Neuron (in vitro differentiated cells): ENCODE measurements around the gene PLA2G4A.

Experiments used
- H2AFZ ChIP-seq: one replicate; pipeline ENCODE4 v1.6.1; 2013; ENCODE audit warnings: low read depth, mild to moderate bottlenecking, inconsistent platforms, low read length, moderate library complexity
- H3K27me3 ChIP-seq: one replicate; pipeline ENCODE4 v1.6.1; 2013; ENCODE audit warnings: low read length; ENCODE audit not compliant: insufficient read depth
- H3K36me3 ChIP-seq: one replicate; pipeline ENCODE4 v1.6.1; 2013; ENCODE audit warnings: low read length; ENCODE audit not compliant: insufficient read depth
- H3K4me1 ChIP-seq: one replicate; pipeline ENCODE4 v1.6.1; 2013; ENCODE audit warnings: low read length; ENCODE audit not compliant: insufficient read depth
- H3K4me3 ChIP-seq: 2 replicates; pipeline ENCODE4 v1.5.1; 2013; ENCODE audit warnings: mild to moderate bottlenecking, low read length, moderate library complexity
- H3K9me3 ChIP-seq: one replicate; pipeline ENCODE4 v1.6.1; 2013; ENCODE audit warnings: low read length

PLA2G4A gene

DNA sequence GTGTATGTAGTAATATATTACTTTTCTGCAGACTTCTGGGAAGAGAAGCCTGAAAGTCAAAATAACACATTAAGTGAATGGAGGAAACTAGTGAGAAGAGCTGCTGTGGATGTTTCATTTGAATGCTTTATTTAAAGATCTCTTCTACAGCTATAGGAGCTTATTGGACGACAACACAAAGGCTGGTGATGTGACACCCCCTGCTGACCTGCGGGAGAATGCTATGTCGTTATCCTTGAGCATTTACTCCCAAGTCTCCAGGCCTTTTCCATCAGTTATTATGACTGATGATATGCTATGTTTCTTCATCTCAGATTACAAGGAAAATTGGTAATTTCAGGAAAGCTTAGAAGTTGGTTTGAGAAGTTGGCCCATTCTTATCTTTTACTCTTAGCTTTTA, 22.3 kb upstream of the PLA2G4A start:
- Histone ChIP-seq H3K27me3 (no peaks in the 10 kb centered on the region), H3K9me3 (no peaks in the 10 kb centered on the region), H3K4me1 (no peaks in the 10 kb centered on the region), H3K36me3 (no peaks in the 10 kb centered on the region), H3K4me3 (no peak overlapping the region), H2AFZ (no peak overlapping the region)

DNA sequence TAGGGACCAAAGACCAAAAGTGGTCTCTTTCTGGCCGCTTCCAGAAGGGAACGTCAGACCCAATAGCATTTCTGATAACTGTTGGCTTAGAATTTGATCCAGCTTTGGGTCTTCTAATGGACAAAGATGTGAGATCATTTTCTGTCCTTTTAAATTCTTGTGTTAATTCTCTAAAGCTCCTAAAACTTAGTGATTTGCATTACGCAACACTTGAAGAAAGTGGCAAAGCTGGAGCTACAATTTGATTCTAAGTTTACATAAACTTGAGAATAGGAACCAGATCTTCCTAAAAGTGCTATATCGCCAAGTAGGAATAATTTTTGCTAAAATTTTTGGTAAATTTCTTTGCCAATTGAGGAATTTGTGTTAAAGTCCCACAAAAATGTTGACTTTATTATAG, 21.6 kb upstream of the PLA2G4A start:
- no peaks in the 10 kb centered on the region for H3K36me3 ChIP-seq
- H2AFZ ChIP-seq = no peak overlapping the region
- no peak overlapping the region for H3K4me3 ChIP-seq
- H3K27me3 ChIP-seq = no peaks in the 10 kb centered on the region
- H3K9me3 ChIP-seq = no peaks in the 10 kb centered on the region
- no peaks in the 10 kb centered on the region for H3K4me1 ChIP-seq

DNA sequence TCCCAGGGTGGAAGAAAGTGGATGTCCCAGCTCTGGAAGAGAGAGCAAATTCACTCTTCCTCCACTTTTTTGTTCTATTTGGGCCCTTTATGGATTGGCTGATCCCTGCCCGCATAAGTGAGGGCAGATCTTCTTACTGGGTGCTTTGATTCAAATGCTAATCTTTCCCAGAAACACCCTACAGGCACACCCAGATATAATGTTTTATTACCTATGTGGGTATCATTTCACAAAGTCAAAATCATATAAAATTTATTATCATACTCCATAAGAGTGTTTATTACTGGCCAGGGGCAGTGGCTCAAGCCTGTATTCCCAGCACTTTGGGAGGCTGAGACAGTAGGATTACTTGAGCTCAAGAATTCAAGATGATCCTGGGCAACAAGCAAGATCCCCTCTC, 16.9 kb upstream of the PLA2G4A start:
- Histone ChIP-seq H3K36me3 (no peaks in the 10 kb centered on the region), H3K27me3 (no peaks in the 10 kb centered on the region), H2AFZ (no peak overlapping the region), H3K9me3 (no peaks in the 10 kb centered on the region), H3K4me3 (no peak overlapping the region), H3K4me1 (no peaks in the 10 kb centered on the region)

DNA sequence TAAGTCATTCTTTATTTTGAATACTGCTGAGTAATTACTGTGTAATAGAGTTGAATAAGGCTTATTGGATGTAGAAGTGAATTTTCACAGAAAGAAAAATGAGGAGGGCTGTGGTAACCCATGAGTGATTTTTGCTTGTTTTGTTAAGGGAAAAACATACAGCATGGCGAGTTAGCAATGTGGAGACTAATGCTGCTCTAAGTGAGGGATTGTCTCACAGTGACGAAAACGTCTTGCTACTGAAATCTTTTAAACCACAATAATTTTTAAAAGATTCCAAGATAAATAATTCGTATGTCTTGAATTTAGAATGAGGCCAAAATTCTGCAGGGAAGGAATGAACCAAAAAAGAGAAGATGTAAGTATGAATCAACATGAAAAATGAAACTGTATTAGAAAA, 16.2 kb upstream of the PLA2G4A start:
- Histone ChIP-seq H3K4me1 (no peaks in the 10 kb centered on the region), H3K27me3 (no peaks in the 10 kb centered on the region), H2AFZ (no peak overlapping the region), H3K9me3 (no peaks in the 10 kb centered on the region), H3K36me3 (no peaks in the 10 kb centered on the region), H3K4me3 (no peak overlapping the region)

DNA sequence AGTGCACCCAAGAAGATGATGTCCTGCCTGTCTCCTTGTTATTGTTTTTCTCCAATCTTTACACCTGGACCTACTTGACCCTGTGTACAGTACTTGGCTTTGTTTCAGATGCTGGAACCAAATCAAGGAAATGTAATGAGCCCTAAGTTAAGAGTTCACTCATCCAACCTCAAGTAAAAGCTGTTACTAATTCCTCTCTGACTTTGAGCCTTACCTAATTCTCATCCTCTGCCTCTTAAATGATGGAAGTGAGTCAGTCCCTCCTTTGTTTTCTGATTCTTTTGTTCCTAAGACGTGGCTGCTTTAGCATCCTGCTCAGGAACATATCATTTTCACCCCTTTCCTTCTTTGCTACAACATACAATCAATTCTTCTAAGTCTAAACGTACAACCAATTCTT, 15.3 kb upstream of the PLA2G4A start:
- H3K27me3 ChIP-seq = no peaks in the 10 kb centered on the region
- H2AFZ ChIP-seq = no peak overlapping the region
- H3K4me3 ChIP-seq = no peak overlapping the region
- no peaks in the 10 kb centered on the region for H3K4me1 ChIP-seq
- H3K9me3 ChIP-seq = no peaks in the 10 kb centered on the region
- H3K36me3 ChIP-seq = no peaks in the 10 kb centered on the region

DNA sequence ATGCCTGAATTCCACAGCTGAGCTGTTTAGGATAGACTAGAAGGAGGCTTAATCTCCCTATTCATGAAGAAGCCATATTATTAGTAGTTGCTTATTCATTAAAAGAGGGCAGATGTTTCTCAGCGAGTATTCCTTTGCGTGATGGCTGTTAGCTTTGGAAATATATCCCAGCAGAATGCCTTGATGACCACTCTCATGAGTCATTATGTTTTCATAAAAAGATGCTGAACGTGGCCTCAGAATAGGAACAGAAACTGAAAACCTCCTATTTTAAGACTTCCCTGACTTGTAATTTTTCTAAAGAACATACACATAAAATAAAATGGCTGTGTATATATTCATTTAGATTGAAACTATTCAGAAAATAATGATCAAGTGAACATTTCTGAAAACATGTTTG, 9.6 kb upstream of the PLA2G4A start:
- H3K9me3 ChIP-seq = no peaks in the 10 kb centered on the region
- H3K4me3 ChIP-seq = no peak overlapping the region
- no peak overlapping the region for H2AFZ ChIP-seq
- no peaks in the 10 kb centered on the region for H3K4me1 ChIP-seq
- H3K27me3 ChIP-seq = no peaks in the 10 kb centered on the region
- no peaks in the 10 kb centered on the region for H3K36me3 ChIP-seq

DNA sequence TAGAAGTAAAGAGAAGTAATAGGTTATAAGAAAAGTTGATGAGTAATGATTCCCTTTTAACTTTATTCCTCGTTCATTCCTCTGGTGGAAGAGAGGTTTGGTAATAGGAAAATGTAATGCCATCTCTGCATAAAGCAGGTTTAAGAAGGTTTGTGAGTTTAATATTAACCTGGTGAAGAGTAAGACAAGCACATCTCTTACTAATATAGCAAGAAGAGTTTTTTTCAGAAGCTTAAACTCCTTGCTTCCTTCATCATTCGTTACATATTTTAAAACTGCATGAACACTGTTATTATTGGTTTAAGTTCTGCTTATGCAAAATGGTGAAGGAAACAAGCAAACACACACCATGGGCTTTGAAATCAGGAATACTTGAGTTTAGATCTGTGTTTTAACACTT, 9.2 kb upstream of the PLA2G4A start:
- Histone ChIP-seq H3K9me3 (no peaks in the 10 kb centered on the region), H2AFZ (no peak overlapping the region), H3K36me3 (no peaks in the 10 kb centered on the region), H3K4me1 (no peaks in the 10 kb centered on the region), H3K4me3 (no peak overlapping the region), H3K27me3 (no peaks in the 10 kb centered on the region)

DNA sequence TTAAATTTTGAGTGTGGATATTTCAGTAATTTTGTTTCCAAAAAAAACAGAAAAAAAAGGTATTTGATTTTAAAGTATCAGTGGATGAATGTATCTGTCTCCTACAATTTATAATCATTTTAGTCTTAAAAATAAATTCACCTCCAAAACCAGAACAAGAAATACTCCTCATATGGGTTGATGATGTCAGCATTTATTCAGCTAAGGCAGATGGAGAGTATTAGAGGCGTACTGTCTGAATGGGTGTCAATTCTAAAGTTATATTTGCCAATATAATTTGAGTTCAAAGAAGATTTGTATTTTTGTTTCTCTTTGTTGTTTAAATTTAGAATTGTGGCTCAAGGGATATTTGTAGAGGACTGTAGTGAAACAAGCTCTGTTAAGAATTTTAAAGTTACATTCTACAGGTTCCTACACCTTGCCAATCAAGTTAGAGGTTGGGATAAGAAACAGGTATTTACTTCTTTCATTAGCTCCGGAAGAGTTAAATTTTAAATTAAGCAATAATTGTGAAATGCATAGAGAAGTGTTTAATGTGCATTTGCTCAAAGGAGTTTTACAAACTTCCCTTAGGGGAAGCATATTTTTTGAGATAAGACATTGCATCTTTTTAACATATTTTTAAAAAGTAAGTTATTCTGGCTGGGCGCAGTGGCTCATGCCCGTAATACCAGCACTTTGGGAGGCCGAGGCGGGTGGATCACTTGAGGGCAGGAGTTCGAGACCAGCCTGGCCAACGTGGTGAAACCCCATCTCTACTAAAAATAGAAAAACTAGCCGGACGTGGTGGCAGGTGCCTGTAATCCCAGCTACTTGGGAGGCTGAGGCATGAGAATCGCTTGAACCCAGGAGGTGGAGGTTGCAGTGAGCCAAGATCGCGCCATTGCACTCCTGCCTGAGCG, 1.2 kb downstream of the PLA2G4A start:
- peaks cover 7% of the 10 kb centered on the region for H3K4me1 ChIP-seq

DNA sequence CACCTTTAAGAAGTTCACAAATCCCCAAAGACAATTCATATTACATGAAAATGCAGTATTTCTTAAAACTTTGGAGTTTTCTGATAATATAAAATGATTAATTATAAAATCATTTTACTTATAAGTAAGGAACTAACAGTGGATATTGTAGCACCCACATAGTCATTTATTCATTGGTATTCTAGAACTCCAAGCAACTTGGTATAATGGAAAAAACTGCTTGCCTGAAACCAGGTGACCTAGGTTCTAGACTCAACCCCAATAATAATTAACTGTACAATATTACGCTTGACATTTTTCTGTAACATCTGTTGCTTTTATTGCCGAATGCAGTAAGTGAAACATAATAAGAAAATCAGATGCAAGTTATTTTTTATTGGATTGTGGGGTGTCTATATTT, 2.4 kb downstream of the PLA2G4A start:
- H3K27me3 ChIP-seq = no peaks in the 10 kb centered on the region
- H2AFZ ChIP-seq = no peak overlapping the region
- H3K4me3 ChIP-seq = no peak overlapping the region
- H3K36me3 ChIP-seq = no peaks in the 10 kb centered on the region
- peaks cover 7% of the 10 kb centered on the region for H3K4me1 ChIP-seq
- no peaks in the 10 kb centered on the region for H3K9me3 ChIP-seq

More for the DNA sequence above, 1.2 kb downstream of the PLA2G4A start:
- no peaks in the 10 kb centered on the region for H3K36me3 ChIP-seq
- H3K4me3 ChIP-seq = no peak overlapping the region
- no peaks in the 10 kb centered on the region for H3K9me3 ChIP-seq
- H2AFZ ChIP-seq = no peak overlapping the region
- H3K27me3 ChIP-seq = no peaks in the 10 kb centered on the region

DNA sequence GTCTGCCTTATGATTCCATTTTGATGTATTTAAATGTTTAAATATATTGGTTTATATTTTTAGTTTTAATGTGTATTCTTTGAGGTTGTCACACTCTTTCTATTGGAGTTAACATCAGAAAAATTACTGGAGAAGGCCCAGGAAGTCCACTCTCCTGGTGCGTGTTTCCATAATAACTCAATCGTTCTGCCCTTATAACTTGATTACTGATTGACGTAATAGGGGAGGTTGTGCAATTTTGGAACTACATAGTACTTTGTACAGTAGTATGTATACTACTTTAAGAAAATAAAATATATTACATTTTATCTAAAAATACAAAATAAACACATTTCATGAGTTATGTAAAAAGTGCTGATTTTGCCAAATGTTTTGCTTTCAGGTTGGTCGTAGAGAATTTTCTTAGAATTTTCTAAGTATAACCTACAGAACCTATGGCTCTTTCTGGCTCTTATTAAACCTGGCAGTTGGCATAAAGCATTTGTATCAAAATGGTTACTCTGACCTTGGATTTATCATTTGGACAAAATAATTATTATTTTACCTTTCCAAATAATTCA, 5.7 kb downstream of the PLA2G4A start:
- no peaks in the 10 kb centered on the region for H3K36me3 ChIP-seq
- no peaks in the 10 kb centered on the region for H3K4me1 ChIP-seq
- H2AFZ ChIP-seq = no peak overlapping the region
- no peaks in the 10 kb centered on the region for H3K27me3 ChIP-seq
- H3K4me3 ChIP-seq = no peak overlapping the region
- H3K9me3 ChIP-seq = no peaks in the 10 kb centered on the region

DNA sequence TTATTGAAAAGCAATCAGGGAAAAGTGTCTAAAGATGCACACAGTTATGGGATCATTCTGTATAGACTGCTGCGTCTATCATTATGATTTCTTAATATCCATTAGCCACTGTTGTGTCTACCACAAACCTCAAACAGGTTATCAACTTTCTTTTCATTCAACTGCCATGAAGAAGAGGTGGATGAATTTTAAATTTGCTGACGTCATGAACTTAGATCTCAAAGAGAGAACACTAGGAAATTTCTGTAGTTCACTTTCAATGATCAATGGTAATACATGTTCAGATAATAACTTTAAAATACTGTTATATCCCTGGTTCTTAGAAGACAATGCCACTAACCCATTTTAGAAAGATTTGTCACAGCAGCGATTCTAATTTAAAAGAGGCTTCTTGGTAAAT, 6.7 kb downstream of the PLA2G4A start:
- Histone ChIP-seq H3K36me3 (no peaks in the 10 kb centered on the region), H2AFZ (no peak overlapping the region), H3K9me3 (no peaks in the 10 kb centered on the region), H3K4me1 (no peaks in the 10 kb centered on the region), H3K4me3 (no peak overlapping the region), H3K27me3 (no peaks in the 10 kb centered on the region)

DNA sequence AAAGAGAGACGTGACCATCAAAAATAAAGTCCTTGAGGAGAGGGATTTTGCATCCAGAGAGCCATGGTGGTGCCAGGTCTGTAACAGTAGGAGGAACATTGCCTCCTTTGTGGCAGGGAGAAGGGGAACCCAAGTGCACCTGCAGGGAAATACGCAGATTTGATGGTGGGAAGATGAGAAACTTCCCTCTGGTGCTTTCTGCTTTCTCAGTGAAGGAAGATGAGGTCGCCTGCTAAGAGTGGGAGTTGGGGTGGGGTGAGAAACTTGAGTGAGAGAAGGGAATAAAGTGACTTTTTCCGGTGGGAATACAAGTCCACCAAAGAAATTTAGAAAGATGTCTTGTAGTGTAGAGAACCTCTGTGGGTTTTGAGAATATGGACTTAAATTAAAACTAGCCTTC, 9.1 kb downstream of the PLA2G4A start:
- H3K4me1 ChIP-seq = no peaks in the 10 kb centered on the region
- no peaks in the 10 kb centered on the region for H3K9me3 ChIP-seq
- no peak overlapping the region for H3K4me3 ChIP-seq
- no peaks in the 10 kb centered on the region for H3K36me3 ChIP-seq
- no peak overlapping the region for H2AFZ ChIP-seq
- H3K27me3 ChIP-seq = no peaks in the 10 kb centered on the region

DNA sequence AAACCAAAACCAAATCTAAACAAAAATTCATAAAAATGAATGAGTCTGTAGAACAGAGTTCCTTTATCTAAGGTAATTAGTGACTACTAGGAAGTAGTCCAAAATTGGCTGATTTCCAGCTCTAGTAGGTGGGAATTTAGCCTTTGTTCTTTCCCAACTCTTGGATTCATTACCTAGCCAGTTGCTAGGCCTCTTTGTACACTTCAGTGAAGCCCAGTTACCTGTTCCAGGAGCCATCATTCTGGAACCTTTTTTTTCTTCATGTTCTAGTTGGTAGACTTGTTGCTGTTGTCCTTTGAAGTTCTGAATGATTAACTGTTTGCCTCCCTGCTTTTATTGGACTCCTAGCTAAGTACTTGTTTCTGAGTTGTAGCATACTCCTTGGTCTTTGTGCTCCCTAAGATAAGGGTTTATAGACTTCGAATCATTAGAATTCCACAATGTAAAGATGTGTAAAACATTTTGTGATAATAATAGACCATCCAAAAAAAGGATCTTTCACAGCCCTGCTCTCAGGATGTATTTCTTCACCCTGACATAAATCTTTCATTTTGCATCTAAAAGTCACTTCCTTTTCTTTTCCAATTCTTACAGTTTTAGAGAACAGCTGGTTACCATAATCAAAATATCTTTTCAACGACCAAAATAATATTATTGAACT, 9.8 kb downstream of the PLA2G4A start:
- H3K36me3 ChIP-seq = no peaks in the 10 kb centered on the region
- no peak overlapping the region for H2AFZ ChIP-seq
- no peak overlapping the region for H3K4me3 ChIP-seq
- no peaks in the 10 kb centered on the region for H3K27me3 ChIP-seq
- no peaks in the 10 kb centered on the region for H3K4me1 ChIP-seq
- H3K9me3 ChIP-seq = no peaks in the 10 kb centered on the region
